Tibial nerve (tissue), 3 donors: ENCODE measurements around the gene CLEC16A.

Experiments used
- POLR2A ChIP-seq, 2 donors: fragments of 450-650 bp; IDR thresholded peaks; one replicate each; pipeline ENCODE4 v1.6.1; 2017; ENCODE audit warnings: antibody characterized with exemption in 2 of 2, mild to moderate bottlenecking in 2 of 2, moderate library complexity in 2 of 2
- TF ChIP-seq, protein P1 (sequence below), 5 experiments: fragments of 200-600 bp in 3 of 5; fragments of 450-650 bp in 2 of 5; sonication (generic) in 3 of 5; IDR thresholded peaks; one replicate each; pipeline ENCODE4 v1.5.1; 2016 to 2019; ENCODE audit warnings: antibody characterized with exemption in 5 of 5, mild to moderate bottlenecking in 3 of 5, moderate library complexity in 2 of 5

DNA sequence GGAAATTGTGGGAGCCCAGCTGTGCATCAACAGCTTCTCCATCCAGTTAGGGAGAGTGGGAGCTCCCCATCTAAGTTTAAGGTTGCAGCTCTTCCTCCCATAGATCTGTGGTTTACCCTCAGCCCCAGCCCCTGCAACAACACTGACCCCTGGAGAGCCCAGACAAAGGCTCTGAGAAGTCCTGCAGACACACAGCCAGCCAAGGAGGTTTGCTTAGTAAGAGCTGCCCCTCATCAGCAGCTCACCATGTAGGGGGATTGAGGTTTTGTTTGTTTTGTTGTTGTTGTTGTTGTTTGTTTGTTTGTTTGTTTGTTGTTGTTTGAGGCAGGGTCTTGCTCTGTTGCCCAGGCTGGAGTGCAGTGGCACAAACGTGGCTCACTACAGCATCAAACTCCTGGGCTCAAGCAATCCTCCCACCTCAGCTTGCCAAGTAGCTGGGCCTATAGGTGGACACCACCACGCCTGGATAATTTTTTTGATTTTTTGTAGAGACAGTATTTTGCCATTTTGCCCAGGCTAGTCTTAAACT lies 138.6 kb downstream of the CLEC16A start:
- TF ChIP-seq, protein P1, sequence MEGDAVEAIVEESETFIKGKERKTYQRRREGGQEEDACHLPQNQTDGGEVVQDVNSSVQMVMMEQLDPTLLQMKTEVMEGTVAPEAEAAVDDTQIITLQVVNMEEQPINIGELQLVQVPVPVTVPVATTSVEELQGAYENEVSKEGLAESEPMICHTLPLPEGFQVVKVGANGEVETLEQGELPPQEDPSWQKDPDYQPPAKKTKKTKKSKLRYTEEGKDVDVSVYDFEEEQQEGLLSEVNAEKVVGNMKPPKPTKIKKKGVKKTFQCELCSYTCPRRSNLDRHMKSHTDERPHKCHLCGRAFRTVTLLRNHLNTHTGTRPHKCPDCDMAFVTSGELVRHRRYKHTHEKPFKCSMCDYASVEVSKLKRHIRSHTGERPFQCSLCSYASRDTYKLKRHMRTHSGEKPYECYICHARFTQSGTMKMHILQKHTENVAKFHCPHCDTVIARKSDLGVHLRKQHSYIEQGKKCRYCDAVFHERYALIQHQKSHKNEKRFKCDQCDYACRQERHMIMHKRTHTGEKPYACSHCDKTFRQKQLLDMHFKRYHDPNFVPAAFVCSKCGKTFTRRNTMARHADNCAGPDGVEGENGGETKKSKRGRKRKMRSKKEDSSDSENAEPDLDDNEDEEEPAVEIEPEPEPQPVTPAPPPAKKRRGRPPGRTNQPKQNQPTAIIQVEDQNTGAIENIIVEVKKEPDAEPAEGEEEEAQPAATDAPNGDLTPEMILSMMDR (IDR thresholded peaks at IDR 0.05), result no peak
- TF ChIP-seq POLR2A (IDR thresholded peaks at IDR 0.05), result no peak
